ENCODE results near the gene SBNO2.
A peak's percentile ranks its signal among the peaks of the same experiment; 100 is the strongest.

The SBNO2 gene

GRCh38 chr19:1183543-1184172, 9.6 kb upstream of the SBNO2 start:
- H3K9me2 ChIP-seq (replicated peaks; ENCODE audit: insufficient read depth, low read length), result no peaks in the 10 kb centered on the region
- H2AFZ ChIP-seq (ENCODE audit: low read length), result no peak overlapping the region
- no peak for DNase-seq
- no peaks in the 10 kb centered on the region for H3K27me3 ChIP-seq (replicated peaks; ENCODE audit: insufficient read depth, low read length)
- peaks cover 9% of the 10 kb centered on the region for H3K4me1 ChIP-seq (ENCODE audit: low read length)
- no peak for TF ChIP-seq EZH2 (optimal IDR thresholded peaks at IDR 0.05; ENCODE audit: low read depth, low read length)
- no peaks in the 10 kb centered on the region for H4K20me1 ChIP-seq (ENCODE audit: insufficient read depth, low read length)
- no peaks in the 10 kb centered on the region for H3K79me2 ChIP-seq (ENCODE audit: low read length)
- no peak overlapping the region for H3K4me3 ChIP-seq (ENCODE audit: low read length)
- no peaks in the 10 kb centered on the region for H3K36me3 ChIP-seq (replicated peaks; ENCODE audit: insufficient read depth, low read length)
- H3K4me2 ChIP-seq (ENCODE audit: low read depth, low read length), result no peak overlapping the region
- H3K27ac ChIP-seq (ENCODE audit: low read length), result no peak overlapping the region
- no peak overlapping the region for H3K9ac ChIP-seq (ENCODE audit: low read length)
- no peaks in the 10 kb centered on the region for H3K9me3 ChIP-seq (replicated peaks; ENCODE audit: insufficient read depth, low read length)
- H3F3A ChIP-seq (ENCODE audit: insufficient read depth, low read length), result 0 out of 2 replicates have a peak, but pooled peaks cover 3% of the 10 kb centered on the region

GRCh38 chr19:1182727-1183126, 8.7 kb upstream of the SBNO2 start:
- DNase-seq, result peak; percentile 2
- Histone ChIP-seq H3K27me3 (replicated peaks; ENCODE audit: insufficient read depth, low read length) (no peaks in the 10 kb centered on the region), H3K4me3 (ENCODE audit: low read length) (no peak overlapping the region), H4K20me1 (ENCODE audit: insufficient read depth, low read length) (no peaks in the 10 kb centered on the region), H3K9ac (ENCODE audit: low read length) (no peak overlapping the region), H2AFZ (ENCODE audit: low read length) (no peak overlapping the region), H3K36me3 (replicated peaks; ENCODE audit: insufficient read depth, low read length) (no peaks in the 10 kb centered on the region), H3K9me2 (replicated peaks; ENCODE audit: insufficient read depth, low read length) (no peaks in the 10 kb centered on the region), H3F3A (ENCODE audit: insufficient read depth, low read length) (0 out of 2 replicates have a peak, but pooled peaks cover 3% of the 10 kb centered on the region), H3K27ac (ENCODE audit: low read length) (no peak overlapping the region), H3K4me2 (ENCODE audit: low read depth, low read length) (no peak overlapping the region), H3K4me1 (ENCODE audit: low read length) (peaks cover 9% of the 10 kb centered on the region), H3K79me2 (ENCODE audit: low read length) (no peaks in the 10 kb centered on the region), H3K9me3 (replicated peaks; ENCODE audit: insufficient read depth, low read length) (no peaks in the 10 kb centered on the region)
- TF ChIP-seq EZH2 (optimal IDR thresholded peaks at IDR 0.05; ENCODE audit: low read depth, low read length), result no peak
- no peak for TF ChIP-seq EZH2phosphoT487 (IDR thresholded peaks at IDR 0.05; ENCODE audit: low read length)
- TF ChIP-seq CTCF (IDR thresholded peaks at IDR 0.05; ENCODE audit: low read length), result no peak

- Histone ChIP-seq H3K9ac (ENCODE audit: low read length) (no peak overlapping the region), H3K9me3 (replicated peaks; ENCODE audit: insufficient read depth, low read length) (no peaks in the 10 kb centered on the region), H3K4me1 (ENCODE audit: low read length) (peaks cover 9% of the 10 kb centered on the region), H3K36me3 (replicated peaks; ENCODE audit: insufficient read depth, low read length) (no peaks in the 10 kb centered on the region), H3K4me3 (ENCODE audit: low read length) (no peak overlapping the region), H2AFZ (ENCODE audit: low read length) (no peak overlapping the region), H3K9me2 (replicated peaks; ENCODE audit: insufficient read depth, low read length) (no peaks in the 10 kb centered on the region), H3K27ac (ENCODE audit: low read length) (no peak overlapping the region), H3F3A (ENCODE audit: insufficient read depth, low read length) (0 out of 2 replicates have a peak, but pooled peaks cover 3% of the 10 kb centered on the region), H3K4me2 (ENCODE audit: low read depth, low read length) (no peak overlapping the region), H3K27me3 (replicated peaks; ENCODE audit: insufficient read depth, low read length) (no peaks in the 10 kb centered on the region), H4K20me1 (ENCODE audit: insufficient read depth, low read length) (no peaks in the 10 kb centered on the region), H3K79me2 (ENCODE audit: low read length) (no peaks in the 10 kb centered on the region)
- TF ChIP-seq EZH2 (optimal IDR thresholded peaks at IDR 0.05; ENCODE audit: low read depth, low read length), result no peak
- no peak for TF ChIP-seq EZH2phosphoT487 (IDR thresholded peaks at IDR 0.05; ENCODE audit: low read length)
- no peak for TF ChIP-seq CTCF (IDR thresholded peaks at IDR 0.05; ENCODE audit: low read length)
- no peak for DNase-seq
Observed at GRCh38 chr19:1182068-1182467, 8.0 kb upstream of the SBNO2 start.

- DNase-seq, result no peak
- no peak overlapping the region for H3K4me2 ChIP-seq (ENCODE audit: low read depth, low read length)
- H3K9ac ChIP-seq (ENCODE audit: low read length), result no peak overlapping the region
- no peak overlapping the region for H3K4me3 ChIP-seq (ENCODE audit: low read length)
- H2AFZ ChIP-seq (ENCODE audit: low read length), result no peak overlapping the region
- H4K20me1 ChIP-seq (ENCODE audit: insufficient read depth, low read length), result no peaks in the 10 kb centered on the region
- H3K36me3 ChIP-seq (replicated peaks; ENCODE audit: insufficient read depth, low read length), result no peaks in the 10 kb centered on the region
- H3K9me3 ChIP-seq (replicated peaks; ENCODE audit: insufficient read depth, low read length), result no peaks in the 10 kb centered on the region
- no peaks in the 10 kb centered on the region for H3K9me2 ChIP-seq (replicated peaks; ENCODE audit: insufficient read depth, low read length)
- H3K79me2 ChIP-seq (ENCODE audit: low read length), result no peaks in the 10 kb centered on the region
- H3K27me3 ChIP-seq (replicated peaks; ENCODE audit: insufficient read depth, low read length), result no peaks in the 10 kb centered on the region
- H3K4me1 ChIP-seq (ENCODE audit: low read length), result peaks cover 9% of the 10 kb centered on the region
- H3F3A ChIP-seq (ENCODE audit: insufficient read depth, low read length), result 0 out of 2 replicates have a peak, but pooled peaks cover 3% of the 10 kb centered on the region
- no peak overlapping the region for H3K27ac ChIP-seq (ENCODE audit: low read length)
- TF ChIP-seq EZH2 (optimal IDR thresholded peaks at IDR 0.05; ENCODE audit: low read depth, low read length), result no peak
- TF ChIP-seq EZH2phosphoT487 (IDR thresholded peaks at IDR 0.05; ENCODE audit: low read length), result no peak
- TF ChIP-seq CTCF (IDR thresholded peaks at IDR 0.05; ENCODE audit: low read length), result no peak
Observed at GRCh38 chr19:1181606-1182005, 7.5 kb upstream of the SBNO2 start.
